H9 (cell line): ENCODE data around the gene MGAT5. TPM values are rescaled to one million over a fixed set of nuclear protein-coding genes. Genes with fewer than 3 reads are reported as not detected.

Source experiments
- DNase-seq: peaks from one replicate; pipeline ENCODE4 v3.0.0-alpha.2; 2017
- H2AFZ ChIP-seq: one replicate; pipeline ENCODE4 v1.6.1; 2013; ENCODE audit warnings: mild to moderate bottlenecking, low read length, control low read depth, moderate library complexity
- H2AK5ac ChIP-seq: 2 replicates; pipeline ENCODE4 v1.6.1; 2013; ENCODE audit warnings: low read length, control low read depth, mixed read lengths; ENCODE audit not compliant: insufficient read length
- H2BK120ac ChIP-seq: one replicate; pipeline ENCODE4 v1.6.1; 2013; ENCODE audit warnings: low read depth, mild to moderate bottlenecking, low read length, control low read depth, inconsistent platforms; ENCODE audit not compliant: poor library complexity, severe bottlenecking
- H2BK12ac ChIP-seq: 2 replicates; pipeline ENCODE4 v1.6.1; 2013; ENCODE audit warnings: low read length, control low read depth, mixed read lengths, low read depth; ENCODE audit not compliant: insufficient read length
- H2BK15ac ChIP-seq: 2 replicates; pipeline ENCODE4 v1.6.1; 2013; ENCODE audit warnings: low read depth, low read length, control low read depth
- H2BK20ac ChIP-seq: one replicate; pipeline ENCODE4 v1.6.1; 2013; ENCODE audit warnings: low read depth, mild to moderate bottlenecking, low read length, control low read depth, inconsistent platforms; ENCODE audit not compliant: poor library complexity, severe bottlenecking
- H2BK5ac ChIP-seq: 2 replicates; pipeline ENCODE4 v1.6.1; 2013; ENCODE audit warnings: low read length, control low read depth, mixed read lengths; ENCODE audit not compliant: insufficient read length
- H3K14ac ChIP-seq: 2 replicates; pipeline ENCODE4 v1.6.1; 2013; ENCODE audit warnings: low read length, control low read depth; ENCODE audit not compliant: insufficient read depth
- H3K18ac ChIP-seq: 2 replicates; pipeline ENCODE4 v1.6.1; 2013; ENCODE audit warnings: low read depth, mild to moderate bottlenecking, mixed read lengths, low read length, control low read depth; ENCODE audit not compliant: insufficient read length
- H3K23ac ChIP-seq: 2 replicates; pipeline ENCODE4 v1.6.1; 2013; ENCODE audit warnings: low read length, control low read depth, mixed read lengths, low read depth; ENCODE audit not compliant: insufficient read length
- H3K23me2 ChIP-seq: 2 replicates; pipeline ENCODE4 v1.6.1; 2013; ENCODE audit warnings: low read depth, mild to moderate bottlenecking, mixed read lengths, low read length, control low read depth; ENCODE audit not compliant: insufficient read length, poor library complexity, severe bottlenecking
- H3K27ac ChIP-seq: 2 replicates; pipeline ENCODE4 v1.5.1; 2013; ENCODE audit warnings: low read length, control low read depth, mixed read lengths, low read depth; ENCODE audit not compliant: insufficient read length
- H3K27me3 ChIP-seq: 2 replicates; pipeline ENCODE4 v1.6.1; 2013; ENCODE audit warnings: low read length, control low read depth, inconsistent platforms; ENCODE audit not compliant: insufficient read depth
- H3K4ac ChIP-seq: 2 replicates; pipeline ENCODE4 v1.6.1; 2013; ENCODE audit warnings: low read depth, mild to moderate bottlenecking, control low read depth, inconsistent platforms, low read length, moderate library complexity
- H3K4me1 ChIP-seq: 2 replicates; pipeline ENCODE4 v1.6.1; 2013; ENCODE audit warnings: low read length, control low read depth, inconsistent platforms; ENCODE audit not compliant: insufficient read depth
- H3K4me2 ChIP-seq: 2 replicates; pipeline ENCODE4 v1.6.1; 2013; ENCODE audit warnings: low read length, control low read depth, mixed read lengths; ENCODE audit not compliant: insufficient read length, insufficient read depth
- H3K56ac ChIP-seq: 2 replicates; pipeline ENCODE4 v1.6.1; 2013; ENCODE audit warnings: low read depth, mild to moderate bottlenecking, mixed read lengths, low read length, control low read depth; ENCODE audit not compliant: insufficient read length
- H3K79me1 ChIP-seq: 2 replicates; pipeline ENCODE4 v1.6.1; 2013; ENCODE audit warnings: low read depth, mild to moderate bottlenecking, moderate library complexity, low read length, control low read depth, inconsistent platforms; ENCODE audit not compliant: insufficient read depth, poor library complexity, severe bottlenecking
- H3K79me2 ChIP-seq: 2 replicates; pipeline ENCODE4 v1.6.1; 2013; ENCODE audit warnings: low read length, control low read depth, inconsistent platforms; ENCODE audit not compliant: insufficient read depth
- H3K9ac ChIP-seq: 2 replicates; pipeline ENCODE4 v1.6.1; 2013; ENCODE audit warnings: low read length, control low read depth, mixed read lengths; ENCODE audit not compliant: insufficient read length; ENCODE audit errors: extremely low read depth
- H3K9me3 ChIP-seq: one replicate; pipeline ENCODE4 v1.6.1; 2013; ENCODE audit warnings: low read depth, low read length, inconsistent platforms; ENCODE audit not compliant: control insufficient read depth
- H3T11ph ChIP-seq: one replicate; pipeline ENCODE4 v1.6.1; 2013; ENCODE audit warnings: mild to moderate bottlenecking, low read length, control low read depth, inconsistent platforms
- H4K20me1 ChIP-seq: one replicate; pipeline ENCODE4 v1.6.1; 2013; ENCODE audit not compliant: control insufficient read depth, insufficient read length, insufficient read depth
- H4K5ac ChIP-seq: 2 replicates; pipeline ENCODE4 v1.6.1; 2013; ENCODE audit warnings: low read depth, mild to moderate bottlenecking, mixed read lengths, low read length, control low read depth; ENCODE audit not compliant: insufficient read length
- H4K8ac ChIP-seq: replicated peaks from 2 replicates; pipeline ENCODE4 v1.6.1; 2013; ENCODE audit warnings: low read length, control low read depth, mixed read lengths, low read depth; ENCODE audit not compliant: insufficient read length
- H4K91ac ChIP-seq: 2 replicates; pipeline ENCODE4 v1.6.1; 2013; ENCODE audit warnings: low read depth, mild to moderate bottlenecking, moderate library complexity, mixed read lengths, low read length, control low read depth; ENCODE audit not compliant: insufficient read length
- H3K27ac Mint-ChIP-seq, 3 experiments: 2 replicates in 2 of 3; 3 replicates in 1 of 3; pipeline ENCODE4 v1.8.0; 2020 to 2021; ENCODE audit warnings: mixed read lengths in 3 of 3, mild to moderate bottlenecking in 1 of 3, moderate library complexity in 1 of 3
- H3K27me3 Mint-ChIP-seq: 2 replicates; pipeline ENCODE4 v1.8.0; 2021; ENCODE audit warnings: low read depth, mild to moderate bottlenecking, moderate library complexity, mixed read lengths
- H3K36me3 Mint-ChIP-seq, 3 experiments: 2 replicates in 2 of 3; 3 replicates in 1 of 3; pipeline ENCODE4 v1.8.0; 2020 to 2021; ENCODE audit warnings: low read depth in 3 of 3, mixed read lengths in 3 of 3; ENCODE audit not compliant: insufficient read depth in 1 of 3
- H3K4me1 Mint-ChIP-seq, 2 experiments: 2 replicates each; pipeline ENCODE4 v1.8.0; 2020; ENCODE audit warnings: mixed read lengths in 2 of 2
- H3K4me3 Mint-ChIP-seq, 2 experiments: 2 replicates in 1 of 2; 3 replicates in 1 of 2; pipeline ENCODE4 v1.8.0; 2020 to 2021; ENCODE audit warnings: mild to moderate bottlenecking in 2 of 2, mixed read lengths in 2 of 2, moderate library complexity in 1 of 2
- H3K9me3 Mint-ChIP-seq, 2 experiments: 2 replicates in 1 of 2; 3 replicates in 1 of 2; pipeline ENCODE4 v1.8.0; 2020; ENCODE audit warnings: mild to moderate bottlenecking in 2 of 2, mixed read lengths in 2 of 2, moderate library complexity in 1 of 2
- CTCF ChIP-seq: fragments of 200-600 bp; sonication (generic); conservative IDR thresholded peaks from 3 replicates; pipeline ENCODE4 v1.8.0; 2021; ENCODE audit warnings: antibody characterized with exemption, mild to moderate bottlenecking
- WGBS: extraction: QIAGEN DNeasy Blood & Tissue Kit; methylation state at CpG from one replicate; pipeline ENCODE4 v1.1.7; 2013; ENCODE audit warnings: missing lambda C conversion rate, low lambda C conversion rate, mixed read lengths; ENCODE audit not compliant: insufficient read length; ENCODE audit errors: extremely low coverage; 5-methylcytosine and 5-hydroxymethylcytosine counted together
- total RNA-seq: library from RNA; stranded (reverse); gene quantifications from 2 replicates; pipeline ENCODE4 v1.2.1, GENCODE V29; 2021

The MGAT5 gene
- total RNA-seq, 1 experiment from 2014 or later, result 25.7 TPM

GRCh38 chr2:134377730-134378129 is 123.9 kb downstream of the MGAT5 start:
- H2BK15ac ChIP-seq, result no peak overlapping the region
- H3K23me2 ChIP-seq, result no peaks in the 10 kb centered on the region
- no peak overlapping the region for H2AFZ ChIP-seq
- Mint-ChIP-seq H3K27me3 (no peaks in the 10 kb centered on the region), H3K27ac (no peak overlapping the region), H3K36me3 (peaks cover 0 to 8% (median 0%) of the 10 kb centered on the region in 3 experiments; a peak in 3 of 7 replicates), H3K9me3 (no peaks in the 10 kb centered on the region), H3K4me1 (no peaks in the 10 kb centered on the region), H3K4me3 (no peak overlapping the region)
- TF ChIP-seq CTCF, result no peak
- H4K91ac ChIP-seq, result no peak overlapping the region
- H3K9ac ChIP-seq, result no peak overlapping the region
- H3K4ac ChIP-seq, result no peak overlapping the region
- H3K27me3 ChIP-seq, result no peaks in the 10 kb centered on the region
- H4K8ac ChIP-seq, result no peak overlapping the region
- H3K9me3 ChIP-seq, result no peaks in the 10 kb centered on the region
- H2BK5ac ChIP-seq, result no peak overlapping the region
- no peak overlapping the region for H3K27ac ChIP-seq
- no peak overlapping the region for H2BK20ac ChIP-seq
- no peak overlapping the region for H4K5ac ChIP-seq
- H3K14ac ChIP-seq, result no peak overlapping the region
- H3K56ac ChIP-seq, result no peak overlapping the region
- no peak overlapping the region for H3K18ac ChIP-seq
- no peak overlapping the region for H2BK120ac ChIP-seq
- no peaks in the 10 kb centered on the region for H3K79me1 ChIP-seq
- no CpG with 5 or more reads among the region's 7 CpGs for WGBS
- no peak overlapping the region for H2AK5ac ChIP-seq
- H3K4me2 ChIP-seq, result no peak overlapping the region
- no peak for DNase-seq
- H3K79me2 ChIP-seq, result no peaks in the 10 kb centered on the region
- no peak overlapping the region for H3K23ac ChIP-seq
- no peaks in the 10 kb centered on the region for H4K20me1 ChIP-seq
- no peak overlapping the region for H3T11ph ChIP-seq
- H2BK12ac ChIP-seq, result no peak overlapping the region
- H3K4me1 ChIP-seq, result no peaks in the 10 kb centered on the region
